Calu3 (cell line): ENCODE results near the gene KRT82. TPM values are rescaled to one million over a fixed set of nuclear protein-coding genes. Genes with fewer than 3 reads are reported as not detected.

Experiments used
- BruUV-seq: library from RNA; stranded (reverse); fragments of 400-500 nt; replicated peaks from 2 replicates; lab custom pipeline; 2021; lab: Mats Ljungman, UMichigan
- CTCF ChIA-PET: fragments of 300-600 bp; sonication (Branson Sonifier 250); formaldehyde crosslinking; loops from one replicate; lab custom pipeline; 2022; ENCODE audit warnings: antibody characterized with exemption; lab: Charles Lee
- DNase-seq: peaks from one replicate; pipeline ENCODE4 v3.0.0; 2022
- H3K27ac Mint-ChIP-seq: one replicate; pipeline ENCODE4 v1.8.0; 2022; ENCODE audit warnings: mixed read lengths; ENCODE audit not compliant: unreplicated experiment
- H3K27me3 Mint-ChIP-seq: one replicate; pipeline ENCODE4 v1.8.0; 2022; ENCODE audit warnings: mixed read lengths; ENCODE audit not compliant: unreplicated experiment
- H3K36me3 Mint-ChIP-seq: one replicate; pipeline ENCODE4 v1.8.0; 2022; ENCODE audit warnings: mild to moderate bottlenecking, moderate library complexity, mixed read lengths; ENCODE audit not compliant: insufficient read depth, unreplicated experiment
- H3K4me1 Mint-ChIP-seq: one replicate; pipeline ENCODE4 v1.8.0; 2022; ENCODE audit warnings: mild to moderate bottlenecking, low read depth, mixed read lengths; ENCODE audit not compliant: unreplicated experiment
- H3K4me3 Mint-ChIP-seq: one replicate; pipeline ENCODE4 v1.8.0; 2022; ENCODE audit warnings: mild to moderate bottlenecking, low read depth, moderate library complexity, mixed read lengths; ENCODE audit not compliant: unreplicated experiment
- H3K9me3 Mint-ChIP-seq: one replicate; pipeline ENCODE4 v1.8.0; 2022; ENCODE audit warnings: low read depth, mixed read lengths; ENCODE audit not compliant: unreplicated experiment
- CTCF ChIP-seq: fragments of 200-600 bp; IDR thresholded peaks from one replicate; pipeline ENCODE4 v1.8.0; 2022; ENCODE audit warnings: antibody characterized with exemption; ENCODE audit not compliant: unreplicated experiment
- intact Hi-C: fragments of 100-400 bp; cut with micrococcal nuclease; formaldehyde crosslinking; loops from one replicate; pipeline ENCODE4 v1.10.0; 2022; ENCODE audit not compliant: unreplicated experiment
- total RNA-seq: library from RNA; stranded (reverse); gene quantifications from 2 replicates; pipeline ENCODE4 v1.2.3, GENCODE V29; 2022

KRT82 gene
- total RNA-seq, 1 experiment from 2014 or later, result not detected

GRCh38 chr12:52378091-52378490 is 28.0 kb downstream of the KRT82 start:
- no peak overlapping the region for H3K4me3 Mint-ChIP-seq
- H3K4me1 Mint-ChIP-seq, result no peaks in the 10 kb centered on the region
- no peak for DNase-seq
- peaks cover 36% of the 10 kb centered on the region for H3K27me3 Mint-ChIP-seq
- CTCF ChIA-PET, result no interaction called here
- no peak overlapping the region for H3K27ac Mint-ChIP-seq
- no peak for TF ChIP-seq CTCF
- H3K36me3 Mint-ChIP-seq, result no peaks in the 10 kb centered on the region
- no peaks in the 10 kb centered on the region for H3K9me3 Mint-ChIP-seq
- intact Hi-C loops, result loop anchor here (10.0 kb wide), 2 partner anchors 207 to 607 kb away; no protein-coding TSS in a partner anchor
- no TSS peak for BruUV-seq

- Mint-ChIP-seq H3K4me1 (no peaks in the 10 kb centered on the region), H3K9me3 (no peaks in the 10 kb centered on the region), H3K4me3 (no peak overlapping the region), H3K36me3 (no peaks in the 10 kb centered on the region), H3K27me3 (peaks cover 30% of the 10 kb centered on the region), H3K27ac (no peak overlapping the region)
- no peak for DNase-seq
- CTCF ChIA-PET, result no interaction called here
- intact Hi-C loops, result loop anchor here (10.0 kb wide), 2 partner anchors 208 to 608 kb away; no protein-coding TSS in a partner anchor
- no TSS peak for BruUV-seq
- TF ChIP-seq CTCF, result no peak
Measured at GRCh38 chr12:52377266-52377665, 28.9 kb downstream of the KRT82 start.

- CTCF ChIA-PET, result interaction anchor here (0.6 to 2.1 kb wide), 7 partner anchors 28 to 608 kb away, joined by 3 to 22 read pairs (median 5); no protein-coding TSS in a partner anchor
- intact Hi-C loops, result loop anchor here (1.0 to 10.0 kb wide), 4 partner anchors 162 to 612 kb away; no protein-coding TSS in a partner anchor
- no peak overlapping the region for H3K27ac Mint-ChIP-seq
- H3K36me3 Mint-ChIP-seq, result no peaks in the 10 kb centered on the region
- peak; percentile 52 for TF ChIP-seq CTCF
- no TSS peak for BruUV-seq
- H3K27me3 Mint-ChIP-seq, result peaks cover 11% of the 10 kb centered on the region
- H3K9me3 Mint-ChIP-seq, result no peaks in the 10 kb centered on the region
- peaks cover 14% of the 10 kb centered on the region for H3K4me1 Mint-ChIP-seq
- no peak overlapping the region for H3K4me3 Mint-ChIP-seq
- DNase-seq, result peak; percentile 77
Measured at GRCh38 chr12:52372216-52373154, 33.6 kb downstream of the KRT82 start.

GRCh38 chr12:52371716-52372115 is 34.4 kb downstream of the KRT82 start:
- CTCF ChIA-PET, result no interaction called here
- no peak for TF ChIP-seq CTCF
- H3K4me1 Mint-ChIP-seq, result peaks cover 14% of the 10 kb centered on the region
- DNase-seq, result no peak
- no peaks in the 10 kb centered on the region for H3K36me3 Mint-ChIP-seq
- H3K27ac Mint-ChIP-seq, result no peak overlapping the region
- H3K9me3 Mint-ChIP-seq, result no peaks in the 10 kb centered on the region
- H3K27me3 Mint-ChIP-seq, result peaks cover 3% of the 10 kb centered on the region
- intact Hi-C loops, result loop anchor here (1.0 to 10.0 kb wide), 4 partner anchors 163 to 613 kb away; no protein-coding TSS in a partner anchor
- no TSS peak for BruUV-seq
- no peak overlapping the region for H3K4me3 Mint-ChIP-seq
